ENCODE results near the gene P2RX2. TPM values are rescaled to one million over a fixed set of nuclear protein-coding genes. Genes with fewer than 3 reads are reported as not detected.

The P2RX2 gene
- total and polyA plus RNA-seq, 2 of the 4 experiments (the other 2 are of a cell fraction), result not detected

DNA sequence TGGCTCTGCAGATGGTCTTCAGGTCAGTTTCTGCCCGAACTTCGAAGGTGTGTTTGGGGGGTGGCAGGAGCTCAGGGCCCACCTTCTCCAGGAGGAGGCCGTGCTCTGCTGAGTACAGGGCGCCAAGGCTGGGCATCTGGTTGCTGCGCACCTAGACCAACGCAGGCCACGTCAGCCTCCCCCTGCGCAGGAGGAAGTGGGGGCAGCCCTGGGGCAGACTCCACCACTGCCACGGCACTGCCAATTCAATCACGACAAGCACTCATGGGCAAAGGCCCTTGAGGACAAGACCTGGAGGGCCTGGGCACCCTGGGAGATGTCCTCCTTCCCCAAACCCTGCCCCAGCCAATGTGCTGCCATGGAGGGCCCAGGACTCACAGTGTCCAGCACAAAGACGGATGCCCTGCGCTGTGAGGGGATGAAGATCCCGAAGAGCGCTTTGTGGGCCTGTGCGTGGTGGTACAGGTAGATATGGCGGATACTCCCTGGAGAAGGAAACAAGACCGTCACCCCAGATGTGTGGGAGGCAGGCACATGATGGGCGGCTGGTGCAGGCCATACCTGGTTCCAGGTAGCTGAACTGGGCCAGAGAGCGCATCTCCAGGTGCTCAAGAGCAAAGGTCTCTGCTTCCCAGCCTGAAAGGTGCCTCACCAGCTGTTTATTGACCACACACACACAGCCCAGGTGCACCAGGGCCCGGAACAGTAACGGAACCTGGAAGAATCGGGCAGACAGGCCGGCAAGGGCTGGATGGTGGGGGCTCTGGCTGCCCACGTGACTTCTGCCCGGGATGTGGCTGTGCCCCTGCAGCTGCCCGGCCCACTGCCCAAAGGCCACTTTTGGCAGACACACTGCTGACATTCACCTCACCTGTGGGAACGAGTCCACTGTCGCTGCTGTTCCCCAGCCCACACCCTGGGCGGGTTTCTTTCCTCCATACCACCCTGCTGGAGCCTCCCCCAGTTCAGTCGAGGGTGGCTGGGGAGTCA is 24.6 kb downstream of the P2RX2 start (continued):
- no peak for TF ChIP-seq MXI1 (IDR thresholded peaks at IDR 0.05; ENCODE audit: borderline replicate concordance, low read depth, low read length)

DNA sequence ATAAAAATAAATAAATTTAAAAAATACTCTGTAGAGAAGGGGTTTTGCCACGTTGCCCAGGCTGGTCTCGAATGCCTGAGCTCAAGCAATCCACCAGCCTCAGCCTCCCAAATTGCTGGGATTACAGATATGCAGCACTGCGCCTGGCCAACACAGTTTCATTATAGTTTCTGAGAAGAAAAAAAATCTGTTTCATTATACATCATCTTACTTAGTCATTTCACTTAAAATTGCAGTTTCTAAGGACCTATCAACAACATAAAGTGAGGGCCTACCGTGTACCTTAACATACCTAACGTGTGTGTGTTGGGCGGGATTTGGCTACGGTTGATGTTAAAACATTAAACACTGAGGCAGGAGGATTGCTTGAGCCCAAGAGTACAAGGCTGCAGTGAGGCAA is 28.3 kb downstream of the P2RX2 start:
- no peaks in the 10 kb centered on the region for H3K27me3 ChIP-seq (ENCODE audit: control insufficient read depth, insufficient read depth, low read length)
- no peak overlapping the region for H3K18ac ChIP-seq (ENCODE audit: low read depth, low read length)
- no peaks in the 10 kb centered on the region for H3K9me3 ChIP-seq (ENCODE audit: control insufficient read depth, insufficient read depth, low read length)
- no peaks in the 10 kb centered on the region for H3K9me1 ChIP-seq (ENCODE audit: insufficient read depth, low read length)
- H3K4me1 ChIP-seq (ENCODE audit: control insufficient read depth, insufficient read depth, low read length), result no peaks in the 10 kb centered on the region
- no TSS peak for BruUV-seq (replicated peaks)
- H2AK5ac ChIP-seq (ENCODE audit: low read depth, low read length), result no peak overlapping the region
- no peak overlapping the region for H4K5ac ChIP-seq (ENCODE audit: low read depth, low read length)
- no peak overlapping the region for H4K91ac ChIP-seq (ENCODE audit: insufficient read depth, low read depth, low read length)
- H2BK120ac ChIP-seq (ENCODE audit: low read depth, low read length), result no peak overlapping the region
- H3K23ac ChIP-seq (ENCODE audit: low read depth, low read length), result no peak overlapping the region
- no peaks in the 10 kb centered on the region; the same call in 1 of the 2 replicates for H4K20me1 ChIP-seq (ENCODE audit: insufficient read depth, low read length)
- H3K4me3 ChIP-seq (ENCODE audit: insufficient read depth, low read depth, low read length), result no peak overlapping the region
- TF ChIP-seq MAFK (IDR thresholded peaks at IDR 0.05; ENCODE audit: low read depth, low read length) (no peak), RAD21 (IDR thresholded peaks at IDR 0.05; ENCODE audit: low read length) (no peak), MAZ (IDR thresholded peaks at IDR 0.05; ENCODE audit: borderline replicate concordance, low read depth, low read length) (no peak), NFE2L2 (IDR thresholded peaks at IDR 0.05; ENCODE audit: low read depth, low read length) (no peak), CHD1 (IDR thresholded peaks at IDR 0.05; ENCODE audit: low read depth, low read length) (no peak)
- WGBS, 2 experiments (ENCODE audit: extremely low coverage in 2 of 2, insufficient read length in 1 of 2), result no CpG with 5 or more reads among the region's 7 CpGs
- H3K56ac ChIP-seq (ENCODE audit: extremely low read depth, insufficient read depth, low read length), result no peak overlapping the region
- no peak overlapping the region for H3K4ac ChIP-seq (ENCODE audit: low read depth, low read length)
- no peak overlapping the region for H3K9ac ChIP-seq (ENCODE audit: low read depth, low read length)
- H2BK5ac ChIP-seq (ENCODE audit: low read depth, low read length, poor library complexity, severe bottlenecking), result no peak overlapping the region
- ChIA-PET POLR2A (ENCODE audit: unreplicated experiment) (no interaction called here), CTCF (no interaction called here)
- no peak overlapping the region for H3K27ac ChIP-seq (ENCODE audit: insufficient read depth, low read length)
- H3K14ac ChIP-seq (replicated peaks; ENCODE audit: low read depth, low read length), result no peak overlapping the region
- dilution Hi-C loops (cut with HindIII; ENCODE audit: low sequenced_read_pairs, unreplicated experiment) (no loop called here), intact Hi-C loops (cut with micrococcal nuclease) (no loop called here), in situ Hi-C loops (cut with MboI; ENCODE audit: low sequenced_read_pairs) (no loop called here)
- DNase-seq, result no peak
- H3K79me1 ChIP-seq (ENCODE audit: low read depth in 1 of 2, low read length in 2 of 2), result no peaks in the 10 kb centered on the region
- no peak for ATAC-seq (ENCODE audit: low read depth)
- H3K36me3 ChIP-seq (ENCODE audit: control insufficient read depth, insufficient read depth, low read length), result peaks cover 41% of the 10 kb centered on the region
- H2AK9ac ChIP-seq (replicated peaks; ENCODE audit: low read depth, low read length, poor library complexity), result no peak overlapping the region
- no peak overlapping the region for H2BK20ac ChIP-seq (ENCODE audit: low read depth, low read length)
- H3K4me2 ChIP-seq (ENCODE audit: low read depth, low read length), result no peak overlapping the region
- no peak overlapping the region for H2BK15ac ChIP-seq (ENCODE audit: low read depth, low read length)
- H4K8ac ChIP-seq (ENCODE audit: low read depth in 2 of 2, low read length in 2 of 2), result no peak overlapping the region
- no peak overlapping the region for H2AFZ ChIP-seq (replicated peaks; ENCODE audit: low read length, poor library complexity)

Measured in IMR-90 (cell line).